Stimulated activated naive CD4-positive, alpha-beta T cell treated with Interleukin-2 at 50 U/mL for 16 hours (primary cell): Measurements from ENCODE around the gene ZNF300.
"Not testable (repeated sequence)": the region's sequence is repeated elsewhere in the genome, so short reads cannot be mapped to it uniquely, and the experiment has no call there.

ENCODE experiments used
- DNase-seq: peaks from one replicate; lab custom pipeline; 2025; lab: John Stamatoyannopoulos, UW

Gene ZNF300

GRCh38 chr5:150845185-150845859 lies 59.5 kb downstream of the ZNF300 start:
- not testable (repeated sequence) for DNase-seq
